HEK293 (cell line): Measurements from ENCODE around the gene C2orf76.

Experiments used
- SALL2 ChIP-seq: fragments of 450-650 bp; formaldehyde crosslinking; IDR thresholded peaks from 2 replicates; pipeline ENCODE4 v1.5.0; 2017; ENCODE audit warnings: missing biosample characterization, mild to moderate bottlenecking, missing genetic modification characterization, borderline replicate concordance
- ZEB2 ChIP-seq: fragments of 450-650 bp; formaldehyde crosslinking; IDR thresholded peaks from 2 replicates; pipeline ENCODE4 v1.5.1; 2016; ENCODE audit warnings: missing biosample characterization, missing genetic modification characterization
- ZNF560 ChIP-seq: fragments of 450-650 bp; formaldehyde crosslinking; IDR thresholded peaks from 2 replicates; pipeline ENCODE4 v1.5.1; 2017; ENCODE audit warnings: missing biosample characterization, missing genetic modification characterization, borderline replicate concordance

Gene C2orf76

GRCh38 chr2:119253114-119253702, 113.4 kb downstream of the C2orf76 start (continued):
- TF ChIP-seq SALL2 (tag by site-specific recombination): no peak
- TF ChIP-seq ZEB2 (tag by site-specific recombination): 0 out of 2 replicates have a peak, but pooled peaks have one; percentile 13
- TF ChIP-seq ZNF560 (tag by site-specific recombination): no peak
- TF ChIP-seq, all 188 proteins: peak for 8
